ENCODE data around the gene FAM98A.

GRCh38 chr2:33616873-33617272 is 17.8 kb upstream of the FAM98A start:
- TF ChIP-seq POLR2A (IDR thresholded peaks at IDR 0.05) (no peak), CTCF (IDR thresholded peaks at IDR 0.05) (no peak)
